Activated CD4-positive, alpha-beta T cell treated with anti-CD3 and anti-CD28 coated beads, Interleukin-2, Interleukin-4, amounts not matched to agents 100 ng/mL and 50 ng/mL, durations not matched to agents 16 hours and 8 hours (primary cell): ENCODE results near the gene SLC17A7.
"Not testable (repeated sequence)": the region's sequence is repeated elsewhere in the genome, so short reads cannot be mapped to it uniquely, and the experiment has no call there.

Experiments
- DNase-seq: peaks from one replicate; pipeline ENCODE4 v3.0.0-alpha.2; 2020; ENCODE audit warnings: low spot score

Gene SLC17A7

DNA sequence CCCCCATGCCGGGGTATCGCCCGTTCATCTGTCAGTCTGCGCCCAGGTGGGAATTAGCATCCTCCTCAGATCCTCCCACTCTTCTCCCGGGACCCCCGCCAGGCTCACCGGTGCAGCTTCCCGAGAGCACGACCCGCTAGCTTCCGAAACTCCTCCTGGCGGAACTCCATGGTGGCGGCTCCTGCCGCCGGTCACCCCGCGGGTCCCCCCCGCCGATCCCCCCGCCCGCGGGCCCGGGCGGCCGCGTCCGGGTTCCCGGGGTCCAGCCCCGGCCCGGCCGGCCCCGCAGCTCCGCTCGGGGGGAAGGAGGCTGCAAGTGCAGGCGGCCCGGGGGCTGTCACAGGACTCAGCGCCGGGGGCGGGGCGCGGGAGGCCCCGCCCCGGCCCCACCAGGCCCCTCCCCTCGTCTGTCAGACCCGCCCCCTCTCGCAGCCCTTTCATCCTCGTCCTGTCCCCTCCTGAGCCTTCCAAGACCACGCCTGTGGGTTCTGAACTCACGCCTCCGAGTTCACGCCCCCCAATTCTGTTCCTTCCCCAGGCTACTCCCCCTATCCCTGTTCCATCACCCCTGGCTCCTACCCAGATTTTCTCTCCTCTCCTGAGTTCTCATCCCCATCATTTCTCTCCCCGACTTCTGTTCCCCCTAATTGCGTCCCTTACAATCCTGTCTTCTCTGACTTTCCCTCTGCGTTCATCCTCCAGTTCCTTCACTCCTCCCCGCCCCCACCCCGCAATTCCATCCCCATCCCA lies at the start of gene SLC17A7:
Gene SLC17A7 (minus strand): TSS at position 318 of the 750 bp plus-strand sequence. CDS start 148 bp downstream, at position 170.
- DNase-seq, result no peak

DNA sequence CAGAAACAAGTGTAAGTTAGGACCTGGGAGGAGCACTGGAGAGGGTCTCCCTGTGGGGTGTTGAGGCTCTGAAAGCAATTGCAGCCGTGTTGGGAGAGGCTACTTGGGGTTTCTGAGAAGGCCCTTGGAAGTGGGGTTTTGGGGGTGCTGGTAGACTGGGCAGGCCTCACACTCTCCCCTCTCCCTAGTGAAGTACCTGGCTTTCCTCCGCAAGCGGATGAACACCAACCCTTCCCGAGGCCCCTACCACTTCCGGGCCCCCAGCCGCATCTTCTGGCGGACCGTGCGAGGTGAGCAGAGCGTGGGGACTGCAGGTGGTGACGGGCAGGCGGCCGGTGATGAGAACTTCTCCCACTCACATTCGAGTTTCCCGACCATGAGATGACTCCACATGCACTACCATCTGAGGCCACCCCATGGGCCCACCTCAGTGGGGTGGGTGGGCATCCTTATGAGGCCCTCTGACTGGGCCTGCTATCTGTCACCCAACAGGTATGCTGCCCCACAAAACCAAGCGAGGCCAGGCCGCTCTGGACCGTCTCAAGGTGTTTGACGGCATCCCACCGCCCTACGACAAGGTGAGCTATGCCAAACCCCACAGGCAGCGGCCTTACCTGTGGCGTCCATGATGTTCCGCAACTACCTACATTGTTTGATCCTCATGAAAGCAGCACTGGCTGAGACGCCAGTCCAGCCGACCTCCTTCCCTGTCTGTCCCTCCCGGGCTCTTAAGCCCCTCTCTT lies 49.1 kb upstream of the SLC17A7 start:
- DNase-seq, result no peak

- DNase-seq, result no peak
Measured at GRCh38 chr19:49489601-49490167, 48.4 kb upstream of the SLC17A7 start.

DNA sequence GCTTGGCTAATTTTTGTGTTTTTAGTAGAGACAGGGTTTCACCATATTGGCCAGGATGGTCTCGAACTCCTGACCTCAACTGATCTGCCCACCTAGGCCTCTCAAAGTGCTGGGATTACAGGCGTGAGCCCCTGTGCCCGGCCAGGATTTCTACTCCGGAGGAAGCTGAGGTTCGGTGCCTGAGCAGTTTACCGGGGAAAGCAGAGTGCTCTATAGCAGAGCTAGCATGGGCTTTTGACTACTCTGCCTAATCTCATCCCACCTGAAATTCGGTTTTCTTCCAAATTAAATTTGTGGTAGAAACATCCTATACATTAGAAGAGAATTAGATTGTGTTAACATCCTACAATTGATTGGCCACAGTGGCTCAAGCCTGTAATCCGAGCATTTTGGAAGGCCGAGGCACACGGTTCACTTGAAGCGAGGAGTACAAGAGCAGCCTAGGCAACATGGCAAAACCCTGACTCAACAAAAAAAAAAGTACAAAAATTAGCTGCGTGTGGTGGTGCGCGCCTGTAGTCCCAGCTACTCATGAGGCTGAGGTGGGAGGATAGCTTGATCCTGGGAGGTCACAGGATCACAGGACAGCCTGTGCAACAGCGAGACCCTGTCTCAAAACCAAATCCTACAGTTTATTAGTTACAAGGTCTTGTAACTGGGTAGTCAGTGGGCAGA lies 47.7 kb upstream of the SLC17A7 start:
- DNase-seq, result no peak

GRCh38 chr19:49488046-49488862 lies 46.9 kb upstream of the SLC17A7 start:
- no peak for DNase-seq

- peak; percentile 100 for DNase-seq
Measured at GRCh38 chr19:49487277-49488045, 46.1 kb upstream of the SLC17A7 start, which contains the start of gene RPL13A. RPL13A (plus strand) TSS chr19:49487608; CDS start chr19:49487630, 22 bp downstream.

DNA sequence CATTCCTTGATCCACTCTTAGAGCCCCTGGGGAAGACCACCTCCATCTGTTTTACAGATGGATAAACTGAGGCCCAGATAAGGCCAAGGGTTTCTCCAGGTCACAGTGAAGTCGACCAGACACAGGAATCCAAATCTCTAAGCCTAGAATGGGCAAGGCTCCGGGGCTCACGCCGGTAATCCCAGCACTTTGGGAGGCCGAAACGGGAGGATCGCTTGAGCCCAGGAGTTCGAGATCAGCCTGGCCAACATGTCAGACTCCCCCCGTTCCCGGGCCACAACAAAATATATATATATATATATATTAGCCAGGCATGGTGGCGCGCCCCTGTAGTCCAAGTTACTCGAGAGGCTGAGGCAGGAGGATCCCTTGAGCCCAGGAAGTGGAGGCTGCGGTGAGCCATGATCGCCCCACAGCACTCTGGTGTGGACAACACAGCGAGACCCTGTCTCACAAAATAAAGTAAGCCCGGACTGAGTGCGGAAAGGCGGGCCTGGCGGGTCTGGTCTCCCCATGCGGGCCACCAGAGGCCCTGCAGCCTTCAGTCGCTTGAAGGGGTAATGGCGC lies 45.5 kb upstream of the SLC17A7 start:
- no peak for DNase-seq

GRCh38 chr19:49486232-49486631 lies 44.9 kb upstream of the SLC17A7 start:
- no peak for DNase-seq

DNA sequence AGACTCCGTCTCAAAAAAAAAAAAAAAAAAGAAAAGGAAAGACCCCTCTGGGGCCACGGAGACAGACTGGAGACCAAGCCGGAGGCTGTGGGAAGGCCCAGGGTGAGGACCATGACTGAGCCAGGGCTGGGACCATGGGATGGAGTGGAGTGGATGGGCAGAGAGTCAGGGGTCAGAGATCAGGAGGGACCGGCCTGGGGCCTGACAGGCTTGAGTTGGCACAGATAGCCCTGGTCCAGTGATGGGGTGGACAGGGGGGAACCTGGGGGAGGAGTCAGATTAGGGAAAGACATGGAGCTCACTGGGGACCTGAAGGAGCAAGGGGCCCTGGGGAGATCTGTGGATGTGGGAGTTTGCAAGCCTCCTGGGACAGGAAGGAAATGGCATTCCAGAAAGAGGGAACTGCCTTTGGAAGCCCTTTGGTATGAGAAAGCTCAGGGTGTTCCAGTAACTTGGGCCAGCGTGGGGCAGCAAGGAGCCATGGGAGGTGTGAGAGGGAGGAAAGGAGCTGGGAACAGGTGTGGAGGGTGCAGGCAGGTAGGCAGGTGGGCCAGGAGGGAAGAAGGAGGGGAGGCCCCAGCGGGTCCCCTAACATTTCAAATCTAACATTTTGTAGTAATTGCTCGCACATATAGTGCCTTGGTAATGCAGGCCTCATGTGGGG lies 39.8 kb upstream of the SLC17A7 start:
- no peak for DNase-seq

- DNase-seq, result no peak
Measured at GRCh38 chr19:49479975-49480628, 38.8 kb upstream of the SLC17A7 start.

- peak; percentile 84 for DNase-seq
Measured at GRCh38 chr19:49475995-49476880, 34.9 kb upstream of the SLC17A7 start.

DNA sequence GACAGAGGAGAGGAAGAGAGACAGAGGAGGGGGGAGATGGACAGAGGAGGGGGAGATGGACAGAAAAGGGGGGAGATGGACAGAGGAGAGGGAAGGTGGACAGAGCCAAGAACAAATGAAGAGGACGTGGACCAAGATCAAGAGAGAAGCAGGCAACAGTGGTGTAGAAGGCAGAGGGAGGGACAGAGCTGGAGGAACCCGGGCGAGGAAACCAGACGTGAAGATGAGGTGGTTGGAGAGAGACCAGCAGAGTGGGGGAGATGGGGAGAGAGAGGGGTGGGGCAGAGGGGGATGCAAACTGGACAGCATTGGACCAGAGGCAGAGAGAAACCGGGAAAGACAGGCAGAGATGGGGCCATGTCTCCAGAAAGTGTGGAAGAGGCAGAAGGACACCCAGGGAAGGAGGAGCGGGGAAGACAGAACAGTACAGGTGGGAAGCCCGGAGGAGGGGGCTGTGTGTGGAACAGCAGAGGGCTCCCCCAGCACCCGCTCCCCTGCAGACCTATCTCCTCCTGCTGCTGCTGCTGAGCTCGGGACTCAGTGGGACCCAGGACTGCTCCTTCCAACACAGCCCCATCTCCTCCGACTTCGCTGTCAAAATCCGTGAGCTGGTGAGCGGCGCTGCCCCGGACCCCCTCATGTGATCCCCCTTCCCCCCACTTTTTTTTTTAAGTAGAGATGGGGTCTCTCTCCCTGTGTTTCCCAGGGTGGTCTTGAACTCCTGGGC lies 34.0 kb upstream of the SLC17A7 start:
- no peak for DNase-seq

DNA sequence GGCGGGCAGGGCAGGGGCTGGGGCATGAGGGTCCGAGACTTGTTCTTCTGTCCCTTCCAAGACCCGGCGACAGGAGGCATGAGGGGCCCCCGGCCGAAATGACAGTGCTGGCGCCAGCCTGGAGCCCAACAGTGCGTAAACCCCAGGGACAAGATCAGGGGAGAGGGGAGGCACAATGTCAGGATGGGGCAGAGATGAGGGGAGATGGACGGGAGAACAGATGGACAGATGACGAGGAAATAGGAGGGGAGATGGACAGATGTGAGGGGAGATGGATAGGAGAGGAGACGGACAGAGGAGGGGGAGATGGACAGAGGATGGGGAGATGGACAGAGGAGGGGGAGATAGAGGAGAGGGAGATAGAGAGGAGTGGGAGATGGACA lies 33.2 kb upstream of the SLC17A7 start:
- DNase-seq, result no peak

DNA sequence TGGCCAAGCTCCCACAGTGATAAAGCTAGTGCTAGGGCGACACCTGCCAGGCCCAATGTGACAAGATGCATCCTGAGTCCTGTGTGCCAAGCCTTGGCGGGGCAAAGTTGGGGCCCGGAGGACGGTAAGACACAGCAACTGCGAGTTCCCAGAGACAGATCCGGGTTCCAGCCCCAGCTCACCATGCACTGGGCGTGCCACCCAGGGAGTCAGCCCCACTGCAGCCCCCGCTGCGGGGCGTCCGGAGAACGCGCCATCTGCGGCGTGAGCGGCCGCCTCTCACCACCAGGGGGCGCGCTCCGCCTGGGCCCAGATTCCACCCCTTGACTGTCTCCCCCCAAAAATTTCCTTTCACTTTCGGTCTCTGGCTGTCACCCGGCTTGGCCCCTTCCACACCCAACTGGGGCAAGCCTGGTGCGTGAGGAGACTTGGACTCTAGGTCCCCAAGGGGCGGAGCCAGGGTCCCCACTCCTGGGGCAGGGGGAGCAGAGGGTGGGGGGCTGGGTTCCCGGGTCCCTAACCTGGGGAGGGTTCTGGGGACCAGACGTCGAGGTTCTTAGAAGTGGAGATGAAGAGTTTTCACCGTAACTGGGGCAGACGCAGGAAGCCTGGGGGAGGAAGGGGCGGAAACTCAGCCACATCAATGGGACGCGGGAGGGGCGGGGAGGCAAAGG lies 32.7 kb upstream of the SLC17A7 start, which contains the start of gene FLT3LG:
Gene FLT3LG (plus strand): TSS at position 348 of the 674 bp plus-strand sequence. CDS start 425 bp downstream, outside the sequence.
- peak; percentile 94 for DNase-seq

GRCh38 chr19:49473501-49473867 lies 32.2 kb upstream of the SLC17A7 start:
- not testable (repeated sequence) for DNase-seq

DNA sequence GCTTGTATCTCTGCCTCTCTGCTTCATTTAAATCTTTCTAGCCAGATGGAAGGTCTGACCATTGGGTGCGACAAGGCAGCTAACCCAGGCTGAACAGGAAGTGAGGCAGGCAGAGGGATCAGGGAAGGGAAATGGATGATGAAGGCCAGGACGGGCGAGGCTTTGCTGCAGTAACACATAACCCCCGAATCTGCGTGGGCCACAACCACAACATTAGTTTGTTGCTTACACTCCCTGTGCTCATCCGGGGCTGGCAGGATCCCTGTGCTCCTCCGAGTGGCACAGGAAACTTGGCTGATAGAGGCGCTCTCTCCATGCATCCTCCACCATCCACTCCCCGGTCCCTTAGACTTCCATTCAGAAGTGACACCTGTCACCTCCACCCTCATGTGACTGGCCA lies 31.6 kb upstream of the SLC17A7 start:
- DNase-seq, result no peak

- peak; percentile 12 for DNase-seq
Measured at GRCh38 chr19:49470615-49470978, 29.3 kb upstream of the SLC17A7 start.
